Measurements from ENCODE around the gene CEP55. TPM values are rescaled to one million over a fixed set of nuclear protein-coding genes. Genes with fewer than 3 reads are reported as not detected.

CEP55 gene
- total and polyA plus RNA-seq, 2 of the 8 experiments (the other 6 are each of a cell fraction or from before 2014, with no cell fraction given): 7.0 to 19.6 TPM

DNA sequence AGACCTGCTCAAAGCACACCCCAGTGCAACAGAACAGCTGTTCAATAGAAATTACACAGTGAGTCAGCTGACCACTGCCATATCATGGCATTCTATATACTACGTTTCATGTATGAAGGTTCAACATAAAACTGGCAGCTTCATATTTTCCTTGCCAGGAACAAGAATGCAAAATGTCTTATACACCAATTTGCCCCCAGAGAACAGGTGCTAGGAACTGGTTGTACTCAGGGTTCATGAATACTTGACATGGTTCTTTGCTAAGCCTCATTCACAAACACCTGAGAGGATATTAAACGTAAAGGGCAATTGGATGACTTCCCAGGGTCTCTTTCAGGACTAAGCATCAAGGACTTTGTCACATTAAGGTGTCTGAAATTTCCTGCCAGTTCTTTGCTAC, 21.2 kb upstream of the CEP55 start (continued):
- TF ChIP-seq, protein P1, sequence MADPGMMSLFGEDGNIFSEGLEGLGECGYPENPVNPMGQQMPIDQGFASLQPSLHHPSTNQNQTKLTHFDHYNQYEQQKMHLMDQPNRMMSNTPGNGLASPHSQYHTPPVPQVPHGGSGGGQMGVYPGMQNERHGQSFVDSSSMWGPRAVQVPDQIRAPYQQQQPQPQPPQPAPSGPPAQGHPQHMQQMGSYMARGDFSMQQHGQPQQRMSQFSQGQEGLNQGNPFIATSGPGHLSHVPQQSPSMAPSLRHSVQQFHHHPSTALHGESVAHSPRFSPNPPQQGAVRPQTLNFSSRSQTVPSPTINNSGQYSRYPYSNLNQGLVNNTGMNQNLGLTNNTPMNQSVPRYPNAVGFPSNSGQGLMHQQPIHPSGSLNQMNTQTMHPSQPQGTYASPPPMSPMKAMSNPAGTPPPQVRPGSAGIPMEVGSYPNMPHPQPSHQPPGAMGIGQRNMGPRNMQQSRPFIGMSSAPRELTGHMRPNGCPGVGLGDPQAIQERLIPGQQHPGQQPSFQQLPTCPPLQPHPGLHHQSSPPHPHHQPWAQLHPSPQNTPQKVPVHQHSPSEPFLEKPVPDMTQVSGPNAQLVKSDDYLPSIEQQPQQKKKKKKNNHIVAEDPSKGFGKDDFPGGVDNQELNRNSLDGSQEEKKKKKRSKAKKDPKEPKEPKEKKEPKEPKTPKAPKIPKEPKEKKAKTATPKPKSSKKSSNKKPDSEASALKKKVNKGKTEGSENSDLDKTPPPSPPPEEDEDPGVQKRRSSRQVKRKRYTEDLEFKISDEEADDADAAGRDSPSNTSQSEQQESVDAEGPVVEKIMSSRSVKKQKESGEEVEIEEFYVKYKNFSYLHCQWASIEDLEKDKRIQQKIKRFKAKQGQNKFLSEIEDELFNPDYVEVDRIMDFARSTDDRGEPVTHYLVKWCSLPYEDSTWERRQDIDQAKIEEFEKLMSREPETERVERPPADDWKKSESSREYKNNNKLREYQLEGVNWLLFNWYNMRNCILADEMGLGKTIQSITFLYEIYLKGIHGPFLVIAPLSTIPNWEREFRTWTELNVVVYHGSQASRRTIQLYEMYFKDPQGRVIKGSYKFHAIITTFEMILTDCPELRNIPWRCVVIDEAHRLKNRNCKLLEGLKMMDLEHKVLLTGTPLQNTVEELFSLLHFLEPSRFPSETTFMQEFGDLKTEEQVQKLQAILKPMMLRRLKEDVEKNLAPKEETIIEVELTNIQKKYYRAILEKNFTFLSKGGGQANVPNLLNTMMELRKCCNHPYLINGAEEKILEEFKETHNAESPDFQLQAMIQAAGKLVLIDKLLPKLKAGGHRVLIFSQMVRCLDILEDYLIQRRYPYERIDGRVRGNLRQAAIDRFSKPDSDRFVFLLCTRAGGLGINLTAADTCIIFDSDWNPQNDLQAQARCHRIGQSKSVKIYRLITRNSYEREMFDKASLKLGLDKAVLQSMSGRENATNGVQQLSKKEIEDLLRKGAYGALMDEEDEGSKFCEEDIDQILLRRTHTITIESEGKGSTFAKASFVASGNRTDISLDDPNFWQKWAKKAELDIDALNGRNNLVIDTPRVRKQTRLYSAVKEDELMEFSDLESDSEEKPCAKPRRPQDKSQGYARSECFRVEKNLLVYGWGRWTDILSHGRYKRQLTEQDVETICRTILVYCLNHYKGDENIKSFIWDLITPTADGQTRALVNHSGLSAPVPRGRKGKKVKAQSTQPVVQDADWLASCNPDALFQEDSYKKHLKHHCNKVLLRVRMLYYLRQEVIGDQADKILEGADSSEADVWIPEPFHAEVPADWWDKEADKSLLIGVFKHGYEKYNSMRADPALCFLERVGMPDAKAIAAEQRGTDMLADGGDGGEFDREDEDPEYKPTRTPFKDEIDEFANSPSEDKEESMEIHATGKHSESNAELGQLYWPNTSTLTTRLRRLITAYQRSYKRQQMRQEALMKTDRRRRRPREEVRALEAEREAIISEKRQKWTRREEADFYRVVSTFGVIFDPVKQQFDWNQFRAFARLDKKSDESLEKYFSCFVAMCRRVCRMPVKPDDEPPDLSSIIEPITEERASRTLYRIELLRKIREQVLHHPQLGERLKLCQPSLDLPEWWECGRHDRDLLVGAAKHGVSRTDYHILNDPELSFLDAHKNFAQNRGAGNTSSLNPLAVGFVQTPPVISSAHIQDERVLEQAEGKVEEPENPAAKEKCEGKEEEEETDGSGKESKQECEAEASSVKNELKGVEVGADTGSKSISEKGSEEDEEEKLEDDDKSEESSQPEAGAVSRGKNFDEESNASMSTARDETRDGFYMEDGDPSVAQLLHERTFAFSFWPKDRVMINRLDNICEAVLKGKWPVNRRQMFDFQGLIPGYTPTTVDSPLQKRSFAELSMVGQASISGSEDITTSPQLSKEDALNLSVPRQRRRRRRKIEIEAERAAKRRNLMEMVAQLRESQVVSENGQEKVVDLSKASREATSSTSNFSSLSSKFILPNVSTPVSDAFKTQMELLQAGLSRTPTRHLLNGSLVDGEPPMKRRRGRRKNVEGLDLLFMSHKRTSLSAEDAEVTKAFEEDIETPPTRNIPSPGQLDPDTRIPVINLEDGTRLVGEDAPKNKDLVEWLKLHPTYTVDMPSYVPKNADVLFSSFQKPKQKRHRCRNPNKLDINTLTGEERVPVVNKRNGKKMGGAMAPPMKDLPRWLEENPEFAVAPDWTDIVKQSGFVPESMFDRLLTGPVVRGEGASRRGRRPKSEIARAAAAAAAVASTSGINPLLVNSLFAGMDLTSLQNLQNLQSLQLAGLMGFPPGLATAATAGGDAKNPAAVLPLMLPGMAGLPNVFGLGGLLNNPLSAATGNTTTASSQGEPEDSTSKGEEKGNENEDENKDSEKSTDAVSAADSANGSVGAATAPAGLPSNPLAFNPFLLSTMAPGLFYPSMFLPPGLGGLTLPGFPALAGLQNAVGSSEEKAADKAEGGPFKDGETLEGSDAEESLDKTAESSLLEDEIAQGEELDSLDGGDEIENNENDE (IDR thresholded peaks at IDR 0.05; ENCODE audit: insufficient replicate concordance, low read length): no peak
- TF ChIP-seq CHD2 (IDR thresholded peaks at IDR 0.05; ENCODE audit: low read length) (no peak), POLR2A (IDR thresholded peaks at IDR 0.05; ENCODE audit: control extremely low read depth in 1 of 2, low read depth in 2 of 2, low read length in 2 of 2) (no peak), POLR2AphosphoS5 (IDR thresholded peaks at IDR 0.05; ENCODE audit: low read depth, low read length) (no peak), RXRA (IDR thresholded peaks at IDR 0.05; ENCODE audit: insufficient read depth, low read depth, low read length) (no peak), SAP30 (IDR thresholded peaks at IDR 0.05; ENCODE audit: insufficient read depth, insufficient replicate concordance, low read length) (no peak), EP300 (IDR thresholded peaks at IDR 0.05; ENCODE audit: borderline replicate concordance in 1 of 2, low read depth in 2 of 2, low read length in 2 of 2) (no peak), BRCA1 (IDR thresholded peaks at IDR 0.05; ENCODE audit: low read depth, low read length) (no peak), CTBP2 (IDR thresholded peaks at IDR 0.05; ENCODE audit: borderline replicate concordance, insufficient read depth, insufficient read length, low read length) (no peak)

All from H1 (cell line).